Measurements from ENCODE around the gene DCUN1D2.
"Not testable (repeated sequence)": the region's sequence is repeated elsewhere in the genome, so short reads cannot be mapped to it uniquely, and the experiment has no call there.

The DCUN1D2 gene

DNA sequence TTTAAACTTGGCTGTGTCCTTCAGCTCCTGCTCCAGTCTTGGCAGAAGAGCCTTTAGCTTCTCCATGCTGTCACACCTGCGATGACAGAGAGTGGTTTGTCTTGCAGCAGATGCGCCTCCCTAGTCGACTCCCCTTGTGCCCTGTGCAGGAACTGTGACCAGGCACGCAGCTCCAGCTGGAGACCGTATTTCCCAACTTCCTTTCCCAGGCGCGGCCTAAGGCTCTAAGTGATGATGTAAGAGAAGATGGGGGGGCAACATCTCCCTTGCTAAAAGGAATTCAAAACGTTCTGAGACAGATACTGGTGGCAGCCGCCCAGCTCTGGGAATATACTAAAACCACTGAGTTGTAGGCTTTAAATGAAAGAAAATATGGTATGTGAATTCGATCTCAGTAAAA is 16.3 kb downstream of the DCUN1D2 start:
- Histone ChIP-seq H3K9me3 (ENCODE audit: control extremely low read depth in 1 of 5, control insufficient read depth in 4 of 5, insufficient read depth in 2 of 5, low read depth in 1 of 5, low read length in 4 of 5) (peaks cover 0 to 3% (median 0%) of the 10 kb centered on the region in 5 experiments), H3K27me3 (replicated peaks in 2 of 5; ENCODE audit: control insufficient read depth in 4 of 5, insufficient read depth in 5 of 5, low read length in 4 of 5) (no peaks in the 10 kb centered on the region), H3K27ac (ENCODE audit: insufficient read depth in 1 of 2, low read depth in 1 of 2, low read length in 2 of 2, poor library complexity in 1 of 2, severe bottlenecking in 2 of 2) (no peak overlapping the region), H3K36me3 (ENCODE audit: control insufficient read depth in 4 of 4, insufficient read depth in 4 of 4, low read length in 3 of 4) (peaks cover 7 to 61% (median 32%) of the 10 kb centered on the region in 4 experiments), H3K4me3 (ENCODE audit: control insufficient read depth in 1 of 7, extremely low read depth in 1 of 7, insufficient read depth in 4 of 7, low read depth in 2 of 7, low read length in 6 of 7) (no peak overlapping the region), H3K4me1 (ENCODE audit: control extremely low read depth in 1 of 4, control insufficient read depth in 4 of 4, insufficient read depth in 4 of 4, low read length in 3 of 4) (no peaks in the 10 kb centered on the region)
- no peak for DNase-seq
- POLR2A ChIA-PET = interaction anchor here (0.6 kb wide), 1 partner anchor 578 kb away, joined by 3 read pairs; no protein-coding TSS in a partner anchor
- CTCF ChIA-PET = interaction anchor here (1.0 to 1.8 kb wide), 4 partner anchors 8 to 16 kb away, joined by 3 to 5 read pairs (median 4); no protein-coding TSS in a partner anchor
- 92% methylated on average over 5 of the region's 10 CpGs for WGBS (ENCODE audit: insufficient coverage)

- Histone ChIP-seq H3K36me3 (ENCODE audit: control insufficient read depth in 4 of 4, insufficient read depth in 4 of 4, low read length in 3 of 4) (peaks cover 6 to 60% (median 23%) of the 10 kb centered on the region in 4 experiments), H3K27me3 (replicated peaks in 2 of 5; ENCODE audit: control insufficient read depth in 4 of 5, insufficient read depth in 5 of 5, low read length in 4 of 5) (no peaks in the 10 kb centered on the region), H3K9me3 (ENCODE audit: control extremely low read depth in 1 of 5, control insufficient read depth in 4 of 5, insufficient read depth in 2 of 5, low read depth in 1 of 5, low read length in 4 of 5) (no peaks in the 10 kb centered on the region), H3K27ac (ENCODE audit: insufficient read depth in 1 of 2, low read depth in 1 of 2, low read length in 2 of 2, poor library complexity in 1 of 2, severe bottlenecking in 2 of 2) (no peak overlapping the region), H3K4me3 (ENCODE audit: control insufficient read depth in 1 of 7, extremely low read depth in 1 of 7, insufficient read depth in 4 of 7, low read depth in 2 of 7, low read length in 6 of 7) (no peak overlapping the region), H3K4me1 (ENCODE audit: control extremely low read depth in 1 of 4, control insufficient read depth in 4 of 4, insufficient read depth in 4 of 4, low read length in 3 of 4) (no peaks in the 10 kb centered on the region)
- no peak for DNase-seq
- POLR2A ChIA-PET = no interaction called here
- CTCF ChIA-PET = no interaction called here
- WGBS (ENCODE audit: insufficient coverage) = 96% methylated on average over 24 of the region's 28 CpGs
Observed at GRCh38 chr13:113472355-113473025, 18.0 kb downstream of the DCUN1D2 start.

DNA sequence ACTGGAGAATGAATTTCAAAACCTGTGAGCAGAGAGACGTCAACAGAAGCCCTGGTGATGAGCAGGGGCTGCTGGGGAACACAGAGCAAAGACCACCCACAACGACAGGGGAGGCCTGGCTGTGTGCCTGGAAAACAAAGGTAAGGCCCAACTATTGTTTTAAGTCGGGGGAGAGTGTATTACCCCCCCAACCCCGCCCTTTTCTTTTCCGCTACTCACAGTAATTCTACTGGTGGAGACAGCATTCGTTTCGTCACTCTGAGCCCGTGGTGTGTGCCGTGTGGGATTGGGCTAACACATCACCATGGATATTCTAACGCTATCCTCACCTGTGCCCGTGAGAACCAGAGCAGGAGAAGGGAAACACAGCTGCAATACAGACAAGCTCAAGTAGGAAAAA is 18.7 kb downstream of the DCUN1D2 start:
- ChIA-PET CTCF (no interaction called here), POLR2A (no interaction called here)
- DNase-seq = no peak
- H3K4me3 ChIP-seq (ENCODE audit: control insufficient read depth in 1 of 7, extremely low read depth in 1 of 7, insufficient read depth in 4 of 7, low read depth in 2 of 7, low read length in 6 of 7) = no peak overlapping the region
- H3K9me3 ChIP-seq (ENCODE audit: control extremely low read depth in 1 of 5, control insufficient read depth in 4 of 5, insufficient read depth in 2 of 5, low read depth in 1 of 5, low read length in 4 of 5) = no peaks in the 10 kb centered on the region
- H3K4me1 ChIP-seq (ENCODE audit: control extremely low read depth in 1 of 4, control insufficient read depth in 4 of 4, insufficient read depth in 4 of 4, low read length in 3 of 4) = no peaks in the 10 kb centered on the region
- peaks cover 6 to 58% (median 22%) of the 10 kb centered on the region in 4 experiments for H3K36me3 ChIP-seq (ENCODE audit: control insufficient read depth in 4 of 4, insufficient read depth in 4 of 4, low read length in 3 of 4)
- no peak overlapping the region for H3K27ac ChIP-seq (ENCODE audit: insufficient read depth in 1 of 2, low read depth in 1 of 2, low read length in 2 of 2, poor library complexity in 1 of 2, severe bottlenecking in 2 of 2)
- no peaks in the 10 kb centered on the region for H3K27me3 ChIP-seq (replicated peaks in 2 of 5; ENCODE audit: control insufficient read depth in 4 of 5, insufficient read depth in 5 of 5, low read length in 4 of 5)
- 98% methylated on average over 7 of the region's 11 CpGs for WGBS (ENCODE audit: insufficient coverage)

DNA sequence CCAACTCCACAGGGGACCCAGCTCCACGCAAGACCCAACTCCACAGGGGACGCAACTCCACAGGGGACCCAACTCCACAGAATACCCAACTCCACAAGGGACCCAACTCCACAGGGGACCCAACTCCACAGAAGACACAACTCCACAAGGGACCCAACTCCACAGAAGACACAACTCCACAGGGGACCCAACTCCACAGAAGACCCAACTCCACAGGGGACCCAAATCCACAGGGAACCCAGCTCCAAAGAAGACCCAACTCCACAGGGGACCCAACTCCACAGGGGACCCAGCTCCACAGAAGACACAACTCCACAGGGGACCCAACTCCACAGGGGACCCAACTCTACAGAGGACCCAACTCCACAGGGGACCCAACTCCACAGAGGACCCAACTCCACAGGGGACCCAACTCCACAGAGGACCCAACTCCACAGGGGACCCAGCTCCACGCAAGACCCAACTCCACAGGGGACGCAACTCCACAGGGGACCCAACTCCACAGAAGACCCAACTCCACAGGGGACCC is 19.8 kb downstream of the DCUN1D2 start:
- H3K27ac ChIP-seq (ENCODE audit: insufficient read depth in 1 of 2, low read depth in 1 of 2, low read length in 2 of 2, poor library complexity in 1 of 2, severe bottlenecking in 2 of 2); H3K27me3 ChIP-seq (replicated peaks in 2 of 5; ENCODE audit: control insufficient read depth in 4 of 5, insufficient read depth in 5 of 5, low read length in 4 of 5); DNase-seq; H3K4me3 ChIP-seq (ENCODE audit: control insufficient read depth in 1 of 7, extremely low read depth in 1 of 7, insufficient read depth in 4 of 7, low read depth in 2 of 7, low read length in 6 of 7); H3K9me3 ChIP-seq (ENCODE audit: control extremely low read depth in 1 of 5, control insufficient read depth in 4 of 5, insufficient read depth in 2 of 5, low read depth in 1 of 5, low read length in 4 of 5); CTCF ChIA-PET; H3K4me1 ChIP-seq (ENCODE audit: control extremely low read depth in 1 of 4, control insufficient read depth in 4 of 4, insufficient read depth in 4 of 4, low read length in 3 of 4); POLR2A ChIA-PET: not testable (repeated sequence)
- peaks cover 8 to 49% (median 18%) of the 10 kb centered on the region in 4 experiments for H3K36me3 ChIP-seq (ENCODE audit: control insufficient read depth in 4 of 4, insufficient read depth in 4 of 4, low read length in 3 of 4)
- no CpG with 5 or more reads among the region's 4 CpGs for WGBS (ENCODE audit: insufficient coverage)

GRCh38 chr13:113470073-113470472 is 20.4 kb downstream of the DCUN1D2 start:
- POLR2A ChIA-PET = no interaction called here
- Histone ChIP-seq H3K36me3 (ENCODE audit: control insufficient read depth in 4 of 4, insufficient read depth in 4 of 4, low read length in 3 of 4) (peaks cover 7 to 44% (median 12%) of the 10 kb centered on the region in 4 experiments), H3K27me3 (replicated peaks in 2 of 5; ENCODE audit: control insufficient read depth in 4 of 5, insufficient read depth in 5 of 5, low read length in 4 of 5) (no peaks in the 10 kb centered on the region), H3K4me1 (ENCODE audit: control extremely low read depth in 1 of 4, control insufficient read depth in 4 of 4, insufficient read depth in 4 of 4, low read length in 3 of 4) (no peaks in the 10 kb centered on the region), H3K9me3 (ENCODE audit: control extremely low read depth in 1 of 5, control insufficient read depth in 4 of 5, insufficient read depth in 2 of 5, low read depth in 1 of 5, low read length in 4 of 5) (no peaks in the 10 kb centered on the region), H3K4me3 (ENCODE audit: control insufficient read depth in 1 of 7, extremely low read depth in 1 of 7, insufficient read depth in 4 of 7, low read depth in 2 of 7, low read length in 6 of 7) (no peak overlapping the region), H3K27ac (ENCODE audit: insufficient read depth in 1 of 2, low read depth in 1 of 2, low read length in 2 of 2, poor library complexity in 1 of 2, severe bottlenecking in 2 of 2) (no peak overlapping the region)
- no peak for DNase-seq
- WGBS (ENCODE audit: insufficient coverage) = 98% methylated on average over 10 of the region's 10 CpGs
- CTCF ChIA-PET = no interaction called here

DNA sequence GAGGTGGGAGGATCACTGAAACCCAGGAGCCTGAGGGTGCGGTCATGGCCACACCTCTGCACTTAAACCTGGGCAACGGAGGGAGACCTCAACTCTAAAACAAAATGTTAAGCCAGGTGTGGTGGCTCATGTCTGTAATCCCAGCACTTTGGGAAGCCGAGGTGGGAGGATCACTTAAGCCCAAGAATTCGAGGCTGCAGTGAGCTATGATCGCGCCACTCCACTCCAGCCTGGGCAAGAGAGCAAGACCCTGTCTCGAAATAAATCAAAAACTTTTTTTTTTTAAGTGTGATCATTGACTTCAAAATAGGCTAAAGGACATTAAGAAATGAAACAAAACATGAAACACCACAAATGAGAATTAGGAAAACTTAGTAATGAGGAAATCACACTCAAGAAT is 20.9 kb downstream of the DCUN1D2 start:
- Histone ChIP-seq H3K27me3 (replicated peaks in 2 of 5; ENCODE audit: control insufficient read depth in 4 of 5, insufficient read depth in 5 of 5, low read length in 4 of 5) (no peaks in the 10 kb centered on the region), H3K4me1 (ENCODE audit: control extremely low read depth in 1 of 4, control insufficient read depth in 4 of 4, insufficient read depth in 4 of 4, low read length in 3 of 4) (no peaks in the 10 kb centered on the region), H3K27ac (ENCODE audit: insufficient read depth in 1 of 2, low read depth in 1 of 2, low read length in 2 of 2, poor library complexity in 1 of 2, severe bottlenecking in 2 of 2) (no peak overlapping the region), H3K9me3 (ENCODE audit: control extremely low read depth in 1 of 5, control insufficient read depth in 4 of 5, insufficient read depth in 2 of 5, low read depth in 1 of 5, low read length in 4 of 5) (no peaks in the 10 kb centered on the region), H3K4me3 (ENCODE audit: control insufficient read depth in 1 of 7, extremely low read depth in 1 of 7, insufficient read depth in 4 of 7, low read depth in 2 of 7, low read length in 6 of 7) (no peak overlapping the region), H3K36me3 (ENCODE audit: control insufficient read depth in 4 of 4, insufficient read depth in 4 of 4, low read length in 3 of 4) (peaks cover 5 to 41% (median 10%) of the 10 kb centered on the region in 4 experiments)
- DNase-seq = no peak
- WGBS (ENCODE audit: insufficient coverage) = 96% methylated on average over 4 of the region's 7 CpGs
- ChIA-PET CTCF (no interaction called here), POLR2A (no interaction called here)

- POLR2A ChIA-PET = no interaction called here
- WGBS (ENCODE audit: insufficient coverage) = 95% methylated on average over 16 of the region's 22 CpGs
Observed at GRCh38 chr13:113468472-113469201, 21.9 kb downstream of the DCUN1D2 start.

More at GRCh38 chr13:113468472-113469201, 21.9 kb downstream of the DCUN1D2 start:
- Histone ChIP-seq H3K4me1 (ENCODE audit: control extremely low read depth in 1 of 4, control insufficient read depth in 4 of 4, insufficient read depth in 4 of 4, low read length in 3 of 4) (no peaks in the 10 kb centered on the region), H3K27me3 (replicated peaks in 2 of 5; ENCODE audit: control insufficient read depth in 4 of 5, insufficient read depth in 5 of 5, low read length in 4 of 5) (no peaks in the 10 kb centered on the region), H3K36me3 (ENCODE audit: control insufficient read depth in 4 of 4, insufficient read depth in 4 of 4, low read length in 3 of 4) (peaks cover 5 to 32% (median 9%) of the 10 kb centered on the region in 4 experiments), H3K4me3 (ENCODE audit: control insufficient read depth in 1 of 7, extremely low read depth in 1 of 7, insufficient read depth in 4 of 7, low read depth in 2 of 7, low read length in 6 of 7) (no peak overlapping the region), H3K27ac (ENCODE audit: insufficient read depth in 1 of 2, low read depth in 1 of 2, low read length in 2 of 2, poor library complexity in 1 of 2, severe bottlenecking in 2 of 2) (no peak overlapping the region), H3K9me3 (ENCODE audit: control extremely low read depth in 1 of 5, control insufficient read depth in 4 of 5, insufficient read depth in 2 of 5, low read depth in 1 of 5, low read length in 4 of 5) (no peaks in the 10 kb centered on the region)
- DNase-seq = no peak
- CTCF ChIA-PET = no interaction called here

Data from common myeloid progenitor, CD34-positive (primary cell).